A549 (cell line): ENCODE data around the gene ETV3. TPM values are rescaled to one million over a fixed set of nuclear protein-coding genes. Genes with fewer than 3 reads are reported as not detected.

Experiments used
- ATAC-seq, 2 experiments: fragments of 200-7000 bp in 1 of 2; fragments of >200 bp in 1 of 2; cut with Nextera tagmentation in 1 of 2; cut with Tn5 transposase in 1 of 2; 3 replicates each; pipeline versions ENCODE4 v1.8.0 to v1.9.1; 2018 to 2020; ENCODE audit warnings: mild to moderate bottlenecking in 1 of 2, moderate library complexity in 1 of 2
- CTCF ChIA-PET: fragments of 300-600 bp; sonication (Branson Sonifier 250); formaldehyde crosslinking; extraction: SDS; loops from one replicate; lab custom pipeline; 2021; ENCODE audit warnings: antibody characterized with exemption, inconsistent platforms; lab: Yijun Ruan, JAX
- POLR2A ChIA-PET: fragments of 350-600 bp; formaldehyde crosslinking; extraction: SDS; loops from one replicate; lab custom pipeline; 2021; ENCODE audit warnings: antibody characterized with exemption, inconsistent platforms; lab: Yijun Ruan, JAX
- DNase-seq, 2 experiments: peaks; one replicate each; pipeline versions ENCODE4 v3.0.0 to v3.0.0-alpha.2; 2011 to 2016; ENCODE audit warnings: low read depth in 1 of 2, low spot score in 1 of 2
- FAIRE-seq: peaks from 2 replicates; lab custom pipeline; 2011; peaks lifted over from hg19 to GRCh38; lab: Jason Lieb, UNC
- H3K27ac ChIP-seq, 2 experiments: fragments of >200 bp; sonication (Bioruptor Twin); formaldehyde crosslinking; 3 replicates each; pipeline ENCODE4 v1.5.1; 2016 to 2017
- H3K4me1 ChIP-seq: fragments of >200 bp; sonication (Bioruptor Twin); formaldehyde crosslinking; 3 replicates; pipeline ENCODE4 v1.6.1; 2016
- H3K4me2 ChIP-seq: fragments of >200 bp; sonication (Bioruptor Twin); formaldehyde crosslinking; 3 replicates; pipeline ENCODE4 v1.6.1; 2016
- H3K4me3 ChIP-seq: fragments of >200 bp; sonication (Bioruptor Twin); formaldehyde crosslinking; 3 replicates; pipeline ENCODE4 v1.5.1; 2016
- H3K9me3 ChIP-seq: fragments of >200 bp; sonication (Bioruptor Twin); formaldehyde crosslinking; 3 replicates; pipeline ENCODE4 v1.6.1; 2016
- BHLHE40 ChIP-seq: IDR thresholded peaks from 2 replicates; pipeline ENCODE4 v1.6.1; 2012; ENCODE audit warnings: low read depth, low read length, inconsistent platforms
- CHD2 ChIP-seq: fragments of 150-350 bp; IDR thresholded peaks from 2 replicates; pipeline ENCODE4 v1.6.1; 2014; ENCODE audit warnings: low read length; ENCODE audit not compliant: partially characterized antibody
- ESRRA ChIP-seq: fragments of 150-350 bp; IDR thresholded peaks from 2 replicates; pipeline ENCODE4 v1.6.1; 2014; ENCODE audit warnings: mild to moderate bottlenecking, low read length, borderline replicate concordance
- FOSB ChIP-seq: fragments of 250-450 bp; sonication (Bioruptor Pico); IDR thresholded peaks from 2 replicates; pipeline ENCODE4 v1.5.0; 2020; ENCODE audit warnings: mild to moderate bottlenecking, moderate library complexity
- FOSL2 ChIP-seq, 2 experiments: fragments of 450-650 bp in 1 of 2; fragments of >200 bp in 1 of 2; sonication (Bioruptor Twin) in 1 of 2; formaldehyde crosslinking; IDR thresholded peaks; 2 replicates each; pipeline versions ENCODE4 v1.5.0 to v1.6.1; 2016 to 2020; ENCODE audit warnings: mild to moderate bottlenecking in 1 of 2, moderate library complexity in 1 of 2
- FOXS1 ChIP-seq: fragments of 250-450 bp; sonication (Bioruptor Pico); IDR thresholded peaks from 2 replicates; pipeline ENCODE4 v1.5.0; 2020; ENCODE audit warnings: mild to moderate bottlenecking, moderate library complexity
- HEYL ChIP-seq: fragments of 250-450 bp; sonication (Bioruptor Pico); IDR thresholded peaks from 2 replicates; pipeline ENCODE4 v1.8.0; 2021; ENCODE audit warnings: mild to moderate bottlenecking, moderate library complexity
- HOXA7 ChIP-seq: fragments of 250-450 bp; sonication (Bioruptor Pico); IDR thresholded peaks from 2 replicates; pipeline ENCODE4 v1.5.0; 2020; ENCODE audit warnings: mild to moderate bottlenecking, moderate library complexity
- HOXB5 ChIP-seq: fragments of 250-450 bp; sonication (Bioruptor Pico); IDR thresholded peaks from 2 replicates; pipeline ENCODE4 v1.5.0; 2020; ENCODE audit warnings: mild to moderate bottlenecking, moderate library complexity
- JUN ChIP-seq, 2 experiments: fragments of >200 bp; sonication (Bioruptor Twin); formaldehyde crosslinking; IDR thresholded peaks; 2 replicates in 1 of 2; 3 replicates in 1 of 2; pipeline ENCODE4 v1.6.1; 2016 to 2017
- KDM5A ChIP-seq: fragments of 200-600 bp; sonication (generic); IDR thresholded peaks from 2 replicates; pipeline ENCODE4 v1.6.1; 2016; ENCODE audit warnings: antibody characterized with exemption, mild to moderate bottlenecking
- MAFK ChIP-seq: fragments of 450-650 bp; IDR thresholded peaks from 2 replicates; pipeline ENCODE4 v1.6.1; 2014; ENCODE audit not compliant: partially characterized antibody
- MYC ChIP-seq: IDR thresholded peaks from 2 replicates; pipeline ENCODE4 v1.6.1; 2012; ENCODE audit warnings: mild to moderate bottlenecking, inconsistent platforms, low read length, improper control_type of control experiment, borderline replicate concordance
- NR3C1 ChIP-seq: fragments of >200 bp; sonication (Bioruptor Twin); formaldehyde crosslinking; IDR thresholded peaks from 3 replicates; pipeline ENCODE4 v1.6.1; 2017
- POLR2A ChIP-seq: IDR thresholded peaks from 2 replicates; pipeline ENCODE4 v1.6.1; 2012; ENCODE audit warnings: mild to moderate bottlenecking, low read length
- SREBF2 ChIP-seq: fragments of 450-650 bp; IDR thresholded peaks from 2 replicates; pipeline ENCODE4 v1.6.1; 2014; ENCODE audit warnings: mild to moderate bottlenecking, moderate library complexity
- TFCP2L1 ChIP-seq: fragments of 250-450 bp; sonication (Bioruptor Pico); IDR thresholded peaks from 2 replicates; pipeline ENCODE4 v1.5.0; 2021; ENCODE audit warnings: mild to moderate bottlenecking
- ZC3H11A ChIP-seq: fragments of 450-650 bp; IDR thresholded peaks from 2 replicates; pipeline ENCODE4 v1.6.1; 2014; ENCODE audit warnings: antibody characterized with exemption, mild to moderate bottlenecking
- ZFP36 ChIP-seq: fragments of 450-650 bp; IDR thresholded peaks from 2 replicates; pipeline ENCODE4 v1.6.1; 2014; ENCODE audit warnings: borderline replicate concordance; ENCODE audit not compliant: partially characterized antibody
- ZSCAN20 ChIP-seq: fragments of 250-450 bp; sonication (Bioruptor Pico); IDR thresholded peaks from 2 replicates; pipeline ENCODE4 v1.8.0; 2022; ENCODE audit warnings: mild to moderate bottlenecking, moderate library complexity
- WGBS: methylation state at CpG from one replicate; pipeline ENCODE4 v1.1.6; 2017; ENCODE audit errors: missing lambda C conversion rate; 5-methylcytosine and 5-hydroxymethylcytosine counted together
- polyA plus RNA-seq, 4 experiments: library from polyadenylated mRNA; depleted of rRNA in 3 of 4; stranded (reverse); fragments of >200 nt; fragmentation: RNase III in 1 of 4; extraction: RNeasy Plus Mini Kit Qiagen cat#74134 plus additional on column Dnase treatment in 1 of 4; gene quantifications; 2 replicates in 3 of 4; 3 replicates in 1 of 4; pipeline ENCODE4 v1.2.3, GENCODE V29; 2011 to 2017
- TF ChIP-seq, protein P1 (sequence below): fragments of >200 bp; sonication (Bioruptor Twin); formaldehyde crosslinking; IDR thresholded peaks from 3 replicates; pipeline ENCODE4 v1.6.1; 2016
- TF ChIP-seq, protein P2 (sequence below): fragments of 250-450 bp; sonication (Bioruptor Pico); IDR thresholded peaks from 2 replicates; pipeline ENCODE4 v1.5.0; 2021; ENCODE audit warnings: mild to moderate bottlenecking, moderate library complexity, borderline replicate concordance
- TF ChIP-seq, protein P3 (sequence below): fragments of 450-650 bp; IDR thresholded peaks from 2 replicates; pipeline ENCODE4 v1.6.1; 2014; ENCODE audit warnings: antibody characterized with exemption
- TF ChIP-seq, protein P4 (sequence below): fragments of >200 bp; sonication (Bioruptor Twin); formaldehyde crosslinking; IDR thresholded peaks from 3 replicates; pipeline ENCODE4 v1.5.1; 2016

The ETV3 gene
- polyA plus RNA-seq, 2 of the 4 experiments (the other 2 are of a cell fraction), result 11.1 to 14.5 TPM

DNA sequence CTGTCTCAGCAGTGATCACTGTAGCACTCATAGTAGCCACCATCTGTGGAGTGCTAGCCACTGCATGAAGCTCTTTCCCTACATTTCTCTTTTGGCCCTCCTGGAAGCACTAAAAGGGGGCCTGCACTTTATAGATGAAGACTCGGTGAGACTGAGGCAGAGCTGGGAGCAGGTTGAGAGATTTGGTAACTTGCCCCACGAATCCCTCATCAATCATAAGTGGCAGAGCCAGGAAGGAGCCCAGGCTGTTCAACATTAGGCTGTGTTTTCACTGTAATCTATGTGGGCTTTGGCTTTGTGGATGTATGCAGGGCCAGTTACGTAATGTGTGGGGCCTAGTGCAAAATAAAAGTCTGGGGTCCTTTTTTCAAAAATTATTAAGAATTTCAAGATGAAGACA, 13.3 kb upstream of the ETV3 start:
- TF ChIP-seq POLR2A (no peak), HEYL (no peak), FOSL2 (IDR thresholded peaks at IDR 0.05) (no peak), FOSL2 (CRISPR knock-in tag; IDR thresholded peaks at IDR 0.05) (no peak), ZFP36 (no peak), ESRRA (no peak), HOXB5 (CRISPR knock-in tag) (no peak), JUN (IDR thresholded peaks at IDR 0.05) (no peak), SREBF2 (no peak)
- TF ChIP-seq, protein P1, sequence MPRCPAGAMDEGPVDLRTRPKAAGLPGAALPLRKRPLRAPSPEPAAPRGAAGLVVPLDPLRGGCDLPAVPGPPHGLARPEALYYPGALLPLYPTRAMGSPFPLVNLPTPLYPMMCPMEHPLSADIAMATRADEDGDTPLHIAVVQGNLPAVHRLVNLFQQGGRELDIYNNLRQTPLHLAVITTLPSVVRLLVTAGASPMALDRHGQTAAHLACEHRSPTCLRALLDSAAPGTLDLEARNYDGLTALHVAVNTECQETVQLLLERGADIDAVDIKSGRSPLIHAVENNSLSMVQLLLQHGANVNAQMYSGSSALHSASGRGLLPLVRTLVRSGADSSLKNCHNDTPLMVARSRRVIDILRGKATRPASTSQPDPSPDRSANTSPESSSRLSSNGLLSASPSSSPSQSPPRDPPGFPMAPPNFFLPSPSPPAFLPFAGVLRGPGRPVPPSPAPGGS, result no peak
- ChIA-PET POLR2A (no interaction called here), CTCF (interaction anchor here (1.3 to 17.6 kb wide), 2 partner anchors 12 to 63 kb away, joined by 5 to 437 read pairs; no protein-coding TSS in a partner anchor)
- no peak for FAIRE-seq
- Histone ChIP-seq H3K27ac (no peak overlapping the region), H3K4me1 (peaks cover 31% of the 10 kb centered on the region), H3K4me3 (no peak overlapping the region), H3K4me2 (no peak overlapping the region), H3K9me3 (no peaks in the 10 kb centered on the region)
- WGBS, result 78% methylated on average over 3 of the region's 3 CpGs
- ATAC-seq, result no peak
- DNase-seq, result no peak

DNA sequence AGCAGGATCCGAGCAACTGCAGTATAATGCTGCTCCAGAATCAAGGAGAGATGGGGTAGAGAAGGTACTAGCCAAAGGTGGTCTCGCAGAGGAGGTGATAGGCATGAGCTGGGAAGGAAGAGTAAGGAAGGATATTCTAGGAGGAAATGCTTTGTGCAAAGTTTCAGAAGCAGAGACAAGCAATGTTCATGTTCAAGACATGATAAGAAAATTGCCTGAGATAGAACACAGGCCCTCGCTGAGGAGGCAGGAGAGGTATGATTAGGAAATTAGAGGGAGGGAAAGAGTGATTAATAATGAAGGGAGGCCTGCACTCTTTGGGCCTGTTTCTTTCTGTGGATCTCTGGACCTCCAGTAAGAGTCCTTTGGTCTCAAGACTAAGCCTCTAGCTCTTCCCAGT, 12.9 kb upstream of the ETV3 start:
- DNase-seq (no peak), ATAC-seq (no peak), FAIRE-seq (no peak)
- Histone ChIP-seq H3K4me3 (no peak overlapping the region), H3K4me2 (no peak overlapping the region), H3K9me3 (no peaks in the 10 kb centered on the region), H3K27ac (no peak overlapping the region), H3K4me1 (peaks cover 29% of the 10 kb centered on the region)
- ChIA-PET CTCF (interaction anchor here (1.3 to 17.6 kb wide), 2 partner anchors 12 to 62 kb away, joined by 5 to 437 read pairs; no protein-coding TSS in a partner anchor), POLR2A (no interaction called here)
- TF ChIP-seq, protein P2, sequence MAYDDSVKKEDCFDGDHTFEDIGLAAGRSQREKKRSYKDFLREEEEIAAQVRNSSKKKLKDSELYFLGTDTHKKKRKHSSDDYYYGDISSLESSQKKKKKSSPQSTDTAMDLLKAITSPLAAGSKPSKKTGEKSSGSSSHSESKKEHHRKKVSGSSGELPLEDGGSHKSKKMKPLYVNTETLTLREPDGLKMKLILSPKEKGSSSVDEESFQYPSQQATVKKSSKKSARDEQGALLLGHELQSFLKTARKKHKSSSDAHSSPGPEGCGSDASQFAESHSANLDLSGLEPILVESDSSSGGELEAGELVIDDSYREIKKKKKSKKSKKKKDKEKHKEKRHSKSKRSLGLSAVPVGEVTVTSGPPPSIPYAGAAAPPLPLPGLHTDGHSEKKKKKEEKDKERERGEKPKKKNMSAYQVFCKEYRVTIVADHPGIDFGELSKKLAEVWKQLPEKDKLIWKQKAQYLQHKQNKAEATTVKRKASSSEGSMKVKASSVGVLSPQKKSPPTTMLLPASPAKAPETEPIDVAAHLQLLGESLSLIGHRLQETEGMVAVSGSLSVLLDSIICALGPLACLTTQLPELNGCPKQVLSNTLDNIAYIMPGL, result no peak
- TF ChIP-seq MAFK, result no peak
- no peak for TF ChIP-seq FOSB
- no peak for TF ChIP-seq MYC
- TF ChIP-seq POLR2A, result no peak
- TF ChIP-seq NR3C1, result no peak
- TF ChIP-seq HOXA7, result no peak
- TF ChIP-seq ZSCAN20 (CRISPR knock-in tag), result no peak
- TF ChIP-seq ZC3H11A, result no peak
- TF ChIP-seq, protein P1, result no peak
- no peak for TF ChIP-seq BHLHE40
- TF ChIP-seq, protein P3, sequence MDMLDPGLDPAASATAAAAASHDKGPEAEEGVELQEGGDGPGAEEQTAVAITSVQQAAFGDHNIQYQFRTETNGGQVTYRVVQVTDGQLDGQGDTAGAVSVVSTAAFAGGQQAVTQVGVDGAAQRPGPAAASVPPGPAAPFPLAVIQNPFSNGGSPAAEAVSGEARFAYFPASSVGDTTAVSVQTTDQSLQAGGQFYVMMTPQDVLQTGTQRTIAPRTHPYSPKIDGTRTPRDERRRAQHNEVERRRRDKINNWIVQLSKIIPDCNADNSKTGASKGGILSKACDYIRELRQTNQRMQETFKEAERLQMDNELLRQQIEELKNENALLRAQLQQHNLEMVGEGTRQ, result no peak
- no peak for TF ChIP-seq FOXS1
- 80% methylated on average over 3 of the region's 3 CpGs for WGBS

DNA sequence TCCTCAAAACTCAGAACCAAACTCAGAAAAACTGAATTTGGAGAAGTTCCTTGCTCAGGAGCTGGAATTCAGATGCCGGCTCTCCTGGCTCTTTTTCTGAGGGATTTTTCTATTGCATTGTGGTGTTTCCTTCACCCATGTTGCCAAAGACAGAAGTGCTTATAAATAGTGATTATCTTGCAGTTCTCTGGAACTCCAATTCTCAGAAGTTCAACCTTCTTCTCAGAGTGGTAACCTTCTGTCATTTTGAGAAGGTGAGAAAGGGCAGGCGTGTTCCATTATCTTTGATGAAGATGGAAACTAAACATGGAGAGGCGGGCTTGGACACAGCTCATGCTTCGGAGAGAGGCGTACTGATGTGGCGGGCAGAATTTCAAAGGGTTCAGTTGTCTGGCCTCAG, 12.4 kb upstream of the ETV3 start:
- ChIA-PET POLR2A (no interaction called here), CTCF (interaction anchor here (1.3 to 17.6 kb wide), 2 partner anchors 11 to 62 kb away, joined by 5 to 437 read pairs; no protein-coding TSS in a partner anchor)
- H3K9me3 ChIP-seq, result no peaks in the 10 kb centered on the region
- H3K4me1 ChIP-seq, result peaks cover 26% of the 10 kb centered on the region
- no peak overlapping the region for H3K4me2 ChIP-seq
- ATAC-seq (no peak), FAIRE-seq (no peak)
- no peak overlapping the region for H3K27ac ChIP-seq
- no peak for TF ChIP-seq KDM5A
- TF ChIP-seq TFCP2L1 (CRISPR knock-in tag), result no peak
- TF ChIP-seq, protein P4, sequence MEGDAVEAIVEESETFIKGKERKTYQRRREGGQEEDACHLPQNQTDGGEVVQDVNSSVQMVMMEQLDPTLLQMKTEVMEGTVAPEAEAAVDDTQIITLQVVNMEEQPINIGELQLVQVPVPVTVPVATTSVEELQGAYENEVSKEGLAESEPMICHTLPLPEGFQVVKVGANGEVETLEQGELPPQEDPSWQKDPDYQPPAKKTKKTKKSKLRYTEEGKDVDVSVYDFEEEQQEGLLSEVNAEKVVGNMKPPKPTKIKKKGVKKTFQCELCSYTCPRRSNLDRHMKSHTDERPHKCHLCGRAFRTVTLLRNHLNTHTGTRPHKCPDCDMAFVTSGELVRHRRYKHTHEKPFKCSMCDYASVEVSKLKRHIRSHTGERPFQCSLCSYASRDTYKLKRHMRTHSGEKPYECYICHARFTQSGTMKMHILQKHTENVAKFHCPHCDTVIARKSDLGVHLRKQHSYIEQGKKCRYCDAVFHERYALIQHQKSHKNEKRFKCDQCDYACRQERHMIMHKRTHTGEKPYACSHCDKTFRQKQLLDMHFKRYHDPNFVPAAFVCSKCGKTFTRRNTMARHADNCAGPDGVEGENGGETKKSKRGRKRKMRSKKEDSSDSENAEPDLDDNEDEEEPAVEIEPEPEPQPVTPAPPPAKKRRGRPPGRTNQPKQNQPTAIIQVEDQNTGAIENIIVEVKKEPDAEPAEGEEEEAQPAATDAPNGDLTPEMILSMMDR, result no peak
- TF ChIP-seq CHD2, result no peak
- no peak for TF ChIP-seq FOXS1
- TF ChIP-seq, all 56 proteins: peak for 0
- no peak overlapping the region for H3K4me3 ChIP-seq
- 87% methylated on average over 6 of the region's 6 CpGs for WGBS
- no peak for DNase-seq
